Neuronal stem cell (in vitro differentiated cells): ENCODE measurements around the gene RXFP1.

Experiments
- DNase-seq: peaks from one replicate; pipeline ENCODE4 v3.0.0-alpha.2; 2013; ENCODE audit warnings: low spot score
- H2AFZ ChIP-seq: one replicate; pipeline ENCODE4 v1.6.1; 2013; ENCODE audit warnings: mild to moderate bottlenecking, low read length, inconsistent platforms
- H2AK5ac ChIP-seq: 2 replicates; pipeline ENCODE4 v1.6.1; 2013; ENCODE audit warnings: low read depth, mild to moderate bottlenecking, inconsistent platforms, low read length, moderate library complexity, mixed read lengths
- H2BK120ac ChIP-seq: 2 replicates; pipeline ENCODE4 v1.6.1; 2013; ENCODE audit warnings: low read depth, mild to moderate bottlenecking, inconsistent platforms, low read length, moderate library complexity, mixed read lengths
- H2BK12ac ChIP-seq: one replicate; pipeline ENCODE4 v1.6.1; 2013; ENCODE audit warnings: low read length, inconsistent platforms
- H2BK15ac ChIP-seq: 2 replicates; pipeline ENCODE4 v1.6.1; 2013; ENCODE audit warnings: mild to moderate bottlenecking, low read length, inconsistent platforms, mixed read lengths
- H2BK5ac ChIP-seq: one replicate; pipeline ENCODE4 v1.6.1; 2013; ENCODE audit warnings: inconsistent platforms, mild to moderate bottlenecking, low read length, moderate library complexity
- H3K14ac ChIP-seq: one replicate; pipeline ENCODE4 v1.6.1; 2013; ENCODE audit warnings: low read length, inconsistent platforms
- H3K18ac ChIP-seq: 2 replicates; pipeline ENCODE4 v1.6.1; 2013; ENCODE audit warnings: low read length, inconsistent platforms
- H3K23ac ChIP-seq: 2 replicates; pipeline ENCODE4 v1.6.1; 2013; ENCODE audit warnings: low read depth, mild to moderate bottlenecking, mixed read lengths, low read length, inconsistent platforms; ENCODE audit not compliant: poor library complexity
- H3K27ac ChIP-seq: replicated peaks from 3 replicates; pipeline ENCODE4 v1.5.1; 2013; ENCODE audit warnings: low read length, inconsistent platforms
- H3K27me3 ChIP-seq, 3 experiments: 2 replicates each; pipeline ENCODE4 v1.6.1; 2013; ENCODE audit warnings: low read length in 3 of 3, mild to moderate bottlenecking in 2 of 3, inconsistent platforms in 1 of 3, low read depth in 1 of 3, mixed read lengths in 1 of 3, moderate library complexity in 1 of 3; ENCODE audit not compliant: control insufficient read depth in 3 of 3, insufficient read depth in 3 of 3
- H3K36me3 ChIP-seq, 2 donors: replicated peaks in 1 of 2; 2 replicates each; pipeline ENCODE4 v1.6.1; 2013; ENCODE audit warnings: low read length in 2 of 2; ENCODE audit not compliant: control insufficient read depth in 2 of 2, insufficient read depth in 2 of 2
- H3K4ac ChIP-seq: 2 replicates; pipeline ENCODE4 v1.6.1; 2013; ENCODE audit warnings: inconsistent platforms, mild to moderate bottlenecking, low read length, moderate library complexity
- H3K4me1 ChIP-seq, 2 donors: 1 replicate in 1 of 2; 2 replicates in 1 of 2; pipeline ENCODE4 v1.6.1; 2013; ENCODE audit warnings: low read length in 2 of 2, low read depth in 1 of 2; ENCODE audit not compliant: control insufficient read depth in 2 of 2, insufficient read depth in 1 of 2
- H3K4me2 ChIP-seq: one replicate; pipeline ENCODE4 v1.6.1; 2013; ENCODE audit warnings: mild to moderate bottlenecking, low read length, inconsistent platforms; ENCODE audit not compliant: insufficient read depth, poor library complexity, severe bottlenecking
- H3K4me3 ChIP-seq, 2 donors: 2 replicates each; pipeline ENCODE4 v1.5.1; 2013; ENCODE audit warnings: low read length in 2 of 2, mild to moderate bottlenecking in 2 of 2, inconsistent platforms in 1 of 2, moderate library complexity in 1 of 2
- H3K79me1 ChIP-seq: one replicate; pipeline ENCODE4 v1.6.1; 2013; ENCODE audit warnings: low read depth, mild to moderate bottlenecking, inconsistent platforms, low read length, moderate library complexity
- H3K9ac ChIP-seq: one replicate; pipeline ENCODE4 v1.6.1; 2013; ENCODE audit warnings: mild to moderate bottlenecking, low read depth, low read length, inconsistent platforms; ENCODE audit not compliant: poor library complexity
- H3K9me3 ChIP-seq, 2 donors: replicated peaks in 1 of 2; 2 replicates each; pipeline versions ENCODE3 to v1.6.1; 2013; ENCODE audit warnings: low read length in 2 of 2, mild to moderate bottlenecking in 2 of 2, inconsistent platforms in 1 of 2, low read depth in 1 of 2, mixed read lengths in 1 of 2, moderate library complexity in 1 of 2; ENCODE audit not compliant: control insufficient read depth in 2 of 2, insufficient read depth in 1 of 2
- H4K8ac ChIP-seq: one replicate; pipeline ENCODE4 v1.6.1; 2013; ENCODE audit warnings: low read depth, mild to moderate bottlenecking, inconsistent platforms, low read length, moderate library complexity
- H4K91ac ChIP-seq: one replicate; pipeline ENCODE4 v1.6.1; 2013; ENCODE audit warnings: low read length, low read depth, mild to moderate bottlenecking, inconsistent platforms; ENCODE audit not compliant: poor library complexity
- WGBS, 2 donors: extraction: QIAGEN DNeasy Blood & Tissue Kit; methylation state at CpG; one replicate each; pipeline ENCODE4 v1.1.7; 2013; ENCODE audit warnings: missing lambda C conversion rate in 2 of 2, mixed read lengths in 1 of 2; ENCODE audit not compliant: insufficient read length in 2 of 2, insufficient replicate concordance in 1 of 2; ENCODE audit errors: extremely low coverage in 2 of 2; 5-methylcytosine and 5-hydroxymethylcytosine counted together

The RXFP1 gene

DNA sequence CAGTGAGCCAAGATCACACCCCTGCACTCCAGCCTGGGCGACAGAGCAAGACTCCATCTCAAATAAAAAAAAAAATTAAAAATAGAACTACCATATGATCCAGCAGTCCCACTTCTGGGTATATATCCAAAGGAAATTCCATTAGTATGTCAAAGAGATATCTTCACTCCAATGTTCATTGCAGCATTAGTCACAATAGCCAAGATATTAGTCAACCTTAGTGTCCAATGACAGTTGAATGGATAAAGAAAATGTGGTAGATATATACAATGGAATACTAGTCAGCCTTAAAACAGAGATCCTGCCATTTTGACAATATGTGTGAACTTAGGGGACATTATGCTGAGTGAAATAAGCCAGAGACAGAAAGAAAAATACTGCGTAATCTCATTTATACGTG is 100.6 kb downstream of the RXFP1 start:
- no peak overlapping the region for H2BK120ac ChIP-seq
- no peak overlapping the region for H2AFZ ChIP-seq
- no peaks in the 10 kb centered on the region for H3K4me1 ChIP-seq
- no peak overlapping the region for H3K9ac ChIP-seq
- no peak overlapping the region for H3K18ac ChIP-seq
- H3K14ac ChIP-seq, result no peak overlapping the region
- no peak overlapping the region for H2BK15ac ChIP-seq
- no peak overlapping the region for H4K91ac ChIP-seq
- H3K23ac ChIP-seq, result no peak overlapping the region
- no peak overlapping the region for H2BK12ac ChIP-seq
- H3K36me3 ChIP-seq, result no peaks in the 10 kb centered on the region
- no peaks in the 10 kb centered on the region for H3K9me3 ChIP-seq
- no peak overlapping the region for H2BK5ac ChIP-seq
- H3K4ac ChIP-seq, result no peak overlapping the region
- H3K27me3 ChIP-seq, result peaks cover 0 to 6% (median 0%) of the 10 kb centered on the region in 3 experiments
- H4K8ac ChIP-seq, result no peak overlapping the region
- H2AK5ac ChIP-seq, result no peak overlapping the region
- H3K4me2 ChIP-seq, result no peak overlapping the region
- no peak for DNase-seq
- H3K27ac ChIP-seq, result no peak overlapping the region
- H3K79me1 ChIP-seq, result no peaks in the 10 kb centered on the region
- WGBS, 2 donors, result no CpG with 5 or more reads among the region's 3 CpGs
- no peak overlapping the region for H3K4me3 ChIP-seq

GRCh38 chr4:158624889-158625478 is 103.3 kb downstream of the RXFP1 start:
- Histone ChIP-seq H2BK5ac (no peak overlapping the region), H3K23ac (no peak overlapping the region), H3K4me3 (no peak overlapping the region), H4K91ac (no peak overlapping the region), H3K14ac (no peak overlapping the region), H3K18ac (no peak overlapping the region), H2BK12ac (no peak overlapping the region), H3K27me3 (peaks cover 0 to 6% (median 0%) of the 10 kb centered on the region in 3 experiments), H3K36me3 (no peaks in the 10 kb centered on the region), H3K4me2 (no peak overlapping the region), H3K9ac (no peak overlapping the region), H3K4ac (no peak overlapping the region), H3K4me1 (no peaks in the 10 kb centered on the region), H3K79me1 (no peaks in the 10 kb centered on the region), H4K8ac (no peak overlapping the region), H2AFZ (no peak overlapping the region), H2BK120ac (no peak overlapping the region), H3K27ac (no peak overlapping the region), H2BK15ac (no peak overlapping the region), H3K9me3 (no peaks in the 10 kb centered on the region), H2AK5ac (no peak overlapping the region)
- no CpG with 5 or more reads among the region's 3 CpGs for WGBS, 2 donors
- DNase-seq, result peak; percentile 29

- H4K8ac ChIP-seq, result no peak overlapping the region
- H3K4me3 ChIP-seq, result no peak overlapping the region
- no peak overlapping the region for H4K91ac ChIP-seq
- no peak overlapping the region for H2BK120ac ChIP-seq
- no peaks in the 10 kb centered on the region for H3K4me1 ChIP-seq
- no peaks in the 10 kb centered on the region for H3K9me3 ChIP-seq
- no peak overlapping the region for H3K4me2 ChIP-seq
- no CpG with 5 or more reads among the region's 2 CpGs for WGBS, 2 donors
- no peak for DNase-seq
- H2BK5ac ChIP-seq, result no peak overlapping the region
- H3K14ac ChIP-seq, result no peak overlapping the region
- peaks cover 0 to 6% (median 0%) of the 10 kb centered on the region in 3 experiments for H3K27me3 ChIP-seq
- no peak overlapping the region for H2BK12ac ChIP-seq
- no peaks in the 10 kb centered on the region for H3K36me3 ChIP-seq
- no peak overlapping the region for H3K9ac ChIP-seq
- H3K27ac ChIP-seq, result no peak overlapping the region
- no peak overlapping the region for H2AFZ ChIP-seq
- no peak overlapping the region for H3K4ac ChIP-seq
- no peak overlapping the region for H3K18ac ChIP-seq
- H3K79me1 ChIP-seq, result no peaks in the 10 kb centered on the region
- no peak overlapping the region for H3K23ac ChIP-seq
- no peak overlapping the region for H2AK5ac ChIP-seq
- no peak overlapping the region for H2BK15ac ChIP-seq
Measured at GRCh38 chr4:158625544-158625943, 103.9 kb downstream of the RXFP1 start.

DNA sequence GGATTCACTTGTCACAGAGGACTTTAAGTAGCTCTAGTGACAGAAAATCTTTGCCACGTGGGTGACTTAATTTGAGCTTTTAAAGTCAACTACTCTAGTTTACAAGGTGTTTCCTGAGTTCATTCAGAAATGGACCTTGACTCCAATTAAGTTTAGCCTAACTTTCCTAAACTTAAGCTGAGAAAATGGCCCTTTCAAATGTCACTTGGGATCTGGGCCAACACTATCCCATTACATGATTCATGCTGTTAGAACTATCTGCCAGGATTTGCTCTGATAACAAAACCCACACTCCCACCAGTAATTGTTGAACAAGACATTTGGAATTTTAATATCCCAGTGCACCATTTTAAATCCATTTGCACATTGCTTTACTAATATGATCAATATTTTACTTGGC is 109.2 kb downstream of the RXFP1 start:
- Histone ChIP-seq H3K4me3 (no peak overlapping the region), H3K23ac (no peak overlapping the region), H3K27ac (no peak overlapping the region), H3K79me1 (no peaks in the 10 kb centered on the region), H3K4me1 (no peaks in the 10 kb centered on the region), H3K9ac (no peak overlapping the region), H3K4me2 (no peak overlapping the region), H3K18ac (no peak overlapping the region), H4K8ac (no peak overlapping the region), H2BK120ac (no peak overlapping the region), H3K14ac (no peak overlapping the region), H3K4ac (no peak overlapping the region), H3K9me3 (no peaks in the 10 kb centered on the region), H2BK15ac (no peak overlapping the region), H3K36me3 (no peaks in the 10 kb centered on the region), H2AFZ (no peak overlapping the region), H2BK12ac (no peak overlapping the region), H3K27me3 (no peaks in the 10 kb centered on the region), H2BK5ac (no peak overlapping the region), H2AK5ac (no peak overlapping the region), H4K91ac (no peak overlapping the region)
- WGBS, 2 donors, result no CpG with 5 or more reads among the region's 1 CpG
- DNase-seq, result no peak
